Stimulated activated CD4-positive, alpha-beta T cell treated with anti-CD3 and anti-CD28 coated beads, Interleukin-1b, Interleukin-23, amount 100 ng/mL, for 1 hour (primary cell): Measurements from ENCODE around the gene STK38L.

ENCODE experiments used
- DNase-seq, 2 donors: peaks; one replicate each; pipeline ENCODE4 v3.0.0-alpha.2; 2020; ENCODE audit warnings: low read depth in 2 of 2

The STK38L gene

DNA sequence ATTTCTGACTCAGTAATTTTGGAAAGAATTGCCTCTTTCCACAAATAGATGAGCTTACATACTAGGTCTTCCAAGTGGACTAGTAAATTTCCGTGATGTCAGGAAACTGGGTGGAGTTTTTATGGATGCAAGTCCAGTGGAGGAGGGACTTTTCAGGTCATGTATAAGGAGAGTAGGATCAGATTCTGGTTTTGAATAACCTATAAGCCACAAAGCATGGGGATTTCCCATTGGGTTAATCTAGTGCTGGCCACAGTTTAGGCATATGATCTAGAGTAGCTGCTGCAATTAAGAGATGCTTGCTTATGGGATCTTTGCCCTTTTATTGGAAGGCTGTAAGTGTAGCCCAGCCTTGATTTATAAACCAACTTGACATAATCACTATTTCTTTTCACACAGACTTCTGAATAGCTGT lies 33.8 kb downstream of the STK38L start:
- no peak for DNase-seq

DNA sequence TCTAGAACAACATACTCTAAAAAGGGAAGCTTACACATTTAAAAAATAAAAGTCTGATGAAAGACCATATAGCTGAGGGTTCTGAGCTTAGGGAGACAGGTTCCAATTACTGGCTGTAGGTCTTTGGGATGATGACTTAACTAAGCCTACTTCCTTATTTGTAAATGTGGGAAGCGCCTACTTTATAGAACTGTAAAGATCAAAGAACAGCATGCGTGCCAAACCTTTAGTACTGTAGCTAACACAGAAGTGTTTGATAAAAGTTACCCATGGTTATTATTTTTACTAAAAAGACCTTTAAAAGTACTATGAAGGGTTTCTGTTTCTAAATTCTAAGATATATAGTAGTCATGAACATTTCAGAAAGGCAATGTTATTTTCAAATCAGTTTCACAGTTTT lies 35.7 kb downstream of the STK38L start:
- no peak for DNase-seq

GRCh38 chr12:27280412-27280811 lies 36.3 kb downstream of the STK38L start:
- DNase-seq = no peak

DNA sequence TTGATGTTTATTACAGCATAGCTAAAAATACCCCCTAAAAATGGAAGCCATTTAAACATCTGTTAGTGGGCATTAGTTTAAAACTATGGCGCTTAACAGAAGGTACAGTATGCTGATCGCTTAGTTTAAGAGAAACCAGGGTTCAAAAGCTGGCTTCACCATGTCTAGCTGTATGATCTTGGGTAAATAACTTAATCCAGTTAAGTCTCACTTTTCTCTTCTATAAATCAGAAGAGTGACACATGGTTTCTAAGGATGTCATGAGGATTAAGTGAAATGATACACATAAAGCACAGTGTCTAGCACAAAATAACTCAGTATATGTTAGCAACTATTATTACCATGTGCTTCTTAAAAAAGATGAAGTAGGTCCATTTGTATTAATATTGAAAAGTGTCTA lies 38.7 kb downstream of the STK38L start:
- DNase-seq = no peak

- DNase-seq = no peak
Observed at GRCh38 chr12:27284021-27284420, 39.9 kb downstream of the STK38L start.

- no peak for DNase-seq
Observed at GRCh38 chr12:27284751-27285150, 40.7 kb downstream of the STK38L start.

GRCh38 chr12:27285403-27285802 lies 41.3 kb downstream of the STK38L start:
- DNase-seq = no peak

DNA sequence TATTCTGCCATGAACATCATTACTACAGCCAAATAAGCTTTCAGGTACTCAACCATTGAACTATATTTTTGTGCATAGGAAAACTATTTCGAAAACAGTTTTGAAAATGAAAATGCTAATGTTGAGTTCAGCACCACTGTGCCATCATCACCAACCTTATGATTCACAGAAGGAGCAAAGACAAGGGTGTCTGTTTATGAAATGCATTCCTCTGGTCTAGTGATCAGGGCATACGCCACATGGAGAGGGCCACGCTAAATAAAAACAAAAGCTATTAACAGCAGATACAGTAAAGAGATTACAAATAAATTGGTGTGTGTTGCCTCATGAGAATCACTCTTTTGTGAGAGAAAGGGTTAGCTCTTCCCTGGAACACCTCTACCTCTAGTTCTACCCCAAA lies 45.3 kb downstream of the STK38L start:
- no peak for DNase-seq

GRCh38 chr12:27290501-27291168 lies 46.5 kb downstream of the STK38L start:
- DNase-seq = no peak

- DNase-seq = no peak
Observed at GRCh38 chr12:27291862-27292261, 47.8 kb downstream of the STK38L start.

DNA sequence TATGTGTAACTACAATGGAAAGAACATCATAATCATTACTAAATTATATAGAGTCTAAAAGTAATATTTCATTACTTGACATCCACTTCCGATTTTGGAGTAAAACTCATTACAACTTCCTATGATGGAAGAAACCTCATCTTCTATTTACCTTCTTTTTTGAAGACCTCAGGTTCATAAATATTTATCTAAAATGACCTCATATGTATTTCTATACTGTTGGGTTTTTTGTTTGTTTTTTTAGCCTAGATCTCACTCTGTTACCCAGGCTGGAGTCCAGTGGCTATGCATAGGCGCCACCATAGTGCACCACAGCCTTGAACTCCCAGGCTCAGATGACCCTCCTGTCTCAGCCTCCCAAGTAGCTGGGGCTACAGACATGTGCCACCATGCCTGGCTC lies 48.6 kb downstream of the STK38L start:
- no peak for DNase-seq

DNA sequence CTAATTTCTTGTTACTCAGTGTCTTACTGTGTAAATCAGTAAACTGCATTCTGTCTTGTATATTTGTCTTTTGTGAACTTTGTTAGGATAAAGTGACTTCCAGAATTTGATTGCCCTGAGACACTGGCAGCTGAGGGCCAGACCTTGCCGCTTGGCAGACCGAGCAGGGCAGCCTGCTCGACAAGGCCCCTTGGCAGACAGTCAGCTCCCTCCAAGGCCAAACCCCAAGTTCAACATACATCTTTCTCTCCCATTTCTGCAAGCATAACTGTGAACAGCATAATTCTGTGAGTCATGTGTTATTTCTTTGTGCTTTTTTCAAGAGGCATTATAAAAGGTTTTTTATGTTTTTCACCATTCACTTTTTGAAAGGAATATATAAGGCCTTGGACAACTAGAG lies 49.4 kb downstream of the STK38L start:
- no peak for DNase-seq

DNA sequence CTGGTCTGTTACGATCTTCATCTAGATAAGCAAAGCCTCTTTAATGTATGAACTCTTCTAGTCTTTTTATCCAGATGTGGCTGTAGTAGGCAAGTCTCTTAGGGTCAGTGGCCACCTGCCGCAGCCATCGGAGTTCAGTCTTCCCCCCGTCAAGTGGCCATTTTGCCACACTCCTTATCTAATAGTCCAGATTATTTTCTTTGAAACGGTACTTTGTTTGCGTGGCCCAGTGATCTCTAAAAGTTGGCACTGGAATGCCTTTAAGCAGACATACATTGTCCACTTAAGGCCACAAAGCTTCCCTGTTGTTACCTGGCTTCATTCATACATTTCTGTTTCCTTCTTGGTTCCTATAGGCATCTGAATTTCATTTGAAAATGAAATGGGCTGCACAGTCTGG lies 52.6 kb downstream of the STK38L start:
- DNase-seq = no peak

DNA sequence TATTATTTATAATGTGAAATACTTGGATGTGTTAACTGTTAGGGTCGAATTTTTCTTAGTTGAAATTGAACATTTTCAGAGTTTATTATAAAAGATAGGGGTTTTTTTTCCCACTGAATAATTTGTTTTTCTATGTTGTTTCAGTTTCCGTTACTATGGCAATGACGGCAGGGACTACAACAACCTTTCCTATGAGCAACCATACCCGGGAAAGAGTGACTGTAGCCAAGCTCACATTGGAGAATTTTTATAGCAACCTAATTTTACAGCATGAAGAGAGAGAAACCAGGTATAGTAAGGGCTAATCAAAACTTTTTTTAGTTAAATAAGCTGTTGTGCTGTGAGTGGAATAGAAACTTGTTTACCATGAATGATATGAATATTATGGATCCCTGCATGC lies 53.5 kb downstream of the STK38L start:
- DNase-seq = no peak

DNA sequence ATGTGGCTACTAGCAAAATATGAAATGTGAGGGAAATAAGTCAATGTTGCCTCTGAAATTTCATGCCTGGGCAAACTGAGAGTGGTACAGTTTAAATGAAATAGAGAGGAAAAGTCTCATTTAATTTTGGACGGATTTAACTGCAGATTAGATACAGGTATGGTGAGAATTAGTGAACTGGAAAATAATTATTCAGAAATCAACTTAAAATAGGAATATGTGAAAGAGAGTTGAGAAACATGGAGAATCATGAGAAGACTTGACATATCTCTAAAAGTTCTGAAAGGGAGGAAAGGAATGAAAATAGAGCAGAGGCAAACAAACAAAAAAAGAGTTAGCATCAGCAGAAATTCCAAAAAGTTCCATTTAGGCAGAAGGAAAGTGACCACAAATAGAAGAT lies 55.0 kb downstream of the STK38L start:
- DNase-seq = no peak

GRCh38 chr12:27300226-27300625 lies 56.1 kb downstream of the STK38L start:
- no peak for DNase-seq

- no peak for DNase-seq
Observed at GRCh38 chr12:27303139-27304111, 59.3 kb downstream of the STK38L start.

- no peak for DNase-seq
Observed at GRCh38 chr12:27304856-27305255, 60.8 kb downstream of the STK38L start.

- no peak for DNase-seq
Observed at GRCh38 chr12:27305673-27306456, 61.8 kb downstream of the STK38L start.

DNA sequence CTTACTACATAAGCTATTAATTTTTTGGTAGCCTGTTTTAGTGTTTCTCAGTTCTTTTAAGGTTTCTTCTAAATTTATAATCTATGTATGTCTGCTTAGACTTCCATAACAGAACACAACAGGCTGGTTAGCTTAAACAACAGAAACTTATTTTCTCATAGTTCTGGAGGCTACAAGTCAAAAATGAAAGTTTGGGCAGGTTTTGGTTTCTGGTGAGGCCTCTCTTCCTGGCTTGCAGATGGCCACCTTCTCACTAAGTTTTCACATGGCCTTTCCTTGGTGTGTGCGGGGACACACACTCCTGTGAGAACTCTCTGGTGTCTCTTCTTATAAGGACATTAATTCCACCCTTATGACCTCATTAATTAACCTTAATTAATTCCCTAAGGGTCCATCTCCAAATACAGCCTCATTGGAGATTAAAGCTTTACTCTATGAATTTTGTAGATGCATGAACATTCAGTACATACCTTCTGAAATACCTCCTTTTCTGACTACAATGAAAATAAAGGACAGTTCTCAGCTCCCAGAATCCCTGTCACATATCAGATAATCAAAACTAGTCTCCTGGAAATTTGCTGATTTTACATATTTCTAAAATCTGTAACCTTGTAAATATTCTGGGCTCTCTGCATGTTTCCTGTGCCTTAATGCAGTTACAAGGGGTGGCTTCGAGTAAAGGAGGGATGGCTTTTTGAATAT lies 65.4 kb downstream of the STK38L start:
- DNase-seq = no peak

DNA sequence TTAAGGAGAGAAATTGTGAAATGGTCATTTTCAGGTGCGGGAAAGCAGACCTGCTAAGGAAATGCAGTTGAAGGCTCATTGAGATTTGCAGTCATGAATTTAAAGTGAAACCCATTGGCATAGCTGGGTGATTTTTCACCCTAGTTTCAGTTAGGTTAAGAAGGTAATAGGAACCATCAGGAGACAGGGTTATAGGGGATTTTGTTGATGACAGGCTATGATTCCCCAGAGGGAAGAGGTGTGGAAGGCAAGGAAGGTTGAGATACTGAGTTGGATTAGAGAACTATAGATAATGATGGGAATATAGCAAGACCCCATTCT lies 65.9 kb downstream of the STK38L start:
- no peak for DNase-seq

- no peak for DNase-seq
Observed at GRCh38 chr12:27316947-27317346, 72.9 kb downstream of the STK38L start.
